ENCODE results near the gene OPRL1. TPM values are rescaled to one million over a fixed set of nuclear protein-coding genes. Genes with fewer than 3 reads are reported as not detected.
"Not testable (repeated sequence)": the region's sequence is repeated elsewhere in the genome, so short reads cannot be mapped to it uniquely, and the experiment has no call there.

Gene OPRL1
- total RNA-seq, 1 donor from 2014 or later: 0.52 TPM

- Histone ChIP-seq H3K27me3 (ENCODE audit: low read depth) (peaks cover 47% of the 10 kb centered on the region), H3K9me3 (replicated peaks) (no peaks in the 10 kb centered on the region), H3K36me3 (no peaks in the 10 kb centered on the region), H3K4me3 (no peak overlapping the region), H3K4me1 (peaks cover 34% of the 10 kb centered on the region), H3K27ac (replicated peaks) (no peak overlapping the region)
- intact Hi-C loops (cut with micrococcal nuclease): no loop called here
- no peak for TF ChIP-seq CTCF (IDR thresholded peaks at IDR 0.05; ENCODE audit: borderline replicate concordance)
- no peak for DNase-seq
Observed at GRCh38 chr20:64084685-64085152, 4.8 kb downstream of the OPRL1 start.

GRCh38 chr20:64086801-64087200, 6.9 kb downstream of the OPRL1 start:
- Histone ChIP-seq H3K27ac (replicated peaks) (no peak overlapping the region), H3K4me1 (peaks cover 26% of the 10 kb centered on the region), H3K4me3 (no peak overlapping the region), H3K36me3 (no peaks in the 10 kb centered on the region), H3K9me3 (replicated peaks) (no peaks in the 10 kb centered on the region), H3K27me3 (ENCODE audit: low read depth) (peaks cover 50% of the 10 kb centered on the region)
- TF ChIP-seq CTCF (IDR thresholded peaks at IDR 0.05; ENCODE audit: borderline replicate concordance): no peak
- intact Hi-C loops (cut with micrococcal nuclease): no loop called here
- no peak for DNase-seq

- H3K27ac ChIP-seq (replicated peaks); H3K36me3 ChIP-seq; DNase-seq; H3K9me3 ChIP-seq (replicated peaks); intact Hi-C loops (cut with micrococcal nuclease); H3K4me3 ChIP-seq: not testable (repeated sequence)
- peaks cover 50% of the 10 kb centered on the region for H3K27me3 ChIP-seq (ENCODE audit: low read depth)
- peaks cover 21% of the 10 kb centered on the region for H3K4me1 ChIP-seq
Observed at GRCh38 chr20:64087226-64087825, 7.4 kb downstream of the OPRL1 start.

- DNase-seq; intact Hi-C loops (cut with micrococcal nuclease); H3K9me3 ChIP-seq (replicated peaks); H3K4me3 ChIP-seq; H3K36me3 ChIP-seq; H3K27ac ChIP-seq (replicated peaks): not testable (repeated sequence)
- Histone ChIP-seq H3K4me1 (peaks cover 12% of the 10 kb centered on the region), H3K27me3 (ENCODE audit: low read depth) (peaks cover 57% of the 10 kb centered on the region)
Observed at GRCh38 chr20:64088586-64088985, 8.7 kb downstream of the OPRL1 start.

GRCh38 chr20:64090165-64090564, 10.3 kb downstream of the OPRL1 start:
- H3K27me3 ChIP-seq (ENCODE audit: low read depth): peaks cover 42% of the 10 kb centered on the region
- no peaks in the 10 kb centered on the region for H3K36me3 ChIP-seq
- no peak for DNase-seq
- no peak overlapping the region for H3K4me3 ChIP-seq
- intact Hi-C loops (cut with micrococcal nuclease): no loop called here
- no peak overlapping the region for H3K27ac ChIP-seq (replicated peaks)
- no peak for TF ChIP-seq CTCF (IDR thresholded peaks at IDR 0.05; ENCODE audit: borderline replicate concordance)
- no peaks in the 10 kb centered on the region for H3K9me3 ChIP-seq (replicated peaks)
- no peaks in the 10 kb centered on the region for H3K4me1 ChIP-seq

GRCh38 chr20:64091340-64091739, 11.5 kb downstream of the OPRL1 start:
- intact Hi-C loops (cut with micrococcal nuclease): no loop called here
- Histone ChIP-seq H3K4me1 (no peaks in the 10 kb centered on the region), H3K9me3 (replicated peaks) (no peaks in the 10 kb centered on the region), H3K27me3 (ENCODE audit: low read depth) (peaks cover 41% of the 10 kb centered on the region), H3K27ac (replicated peaks) (no peak overlapping the region), H3K4me3 (no peak overlapping the region), H3K36me3 (no peaks in the 10 kb centered on the region)
- no peak for DNase-seq
- TF ChIP-seq CTCF (IDR thresholded peaks at IDR 0.05; ENCODE audit: borderline replicate concordance): no peak

All from left ventricle myocardium inferior (tissue), 1 donor.